SK-N-SH (cell line): ENCODE results near the gene POLR3C. TPM values are rescaled to one million over a fixed set of nuclear protein-coding genes. Genes with fewer than 3 reads are reported as not detected.

Source experiments
- CTCF ChIA-PET: fragments of 300-600, 350-600 bp; formaldehyde crosslinking; extraction: SDS; loops from one replicate; lab custom pipeline; 2021; lab: Yijun Ruan, JAX
- POLR2A ChIA-PET: fragments of 350-600 bp; sonication (Branson Sonifier 250); formaldehyde crosslinking; extraction: SDS; loops from one replicate; lab custom pipeline; 2020; ENCODE audit warnings: antibody characterized with exemption, inconsistent platforms; lab: Yijun Ruan, JAX
- DNase-seq: peaks from one replicate; pipeline ENCODE4 v3.0.0; 2012
- H2AFZ ChIP-seq: fragments of 200-600 bp; sonication (generic); 2 replicates; pipeline ENCODE4 v1.8.1; 2016; ENCODE audit warnings: antibody characterized with exemption, mild to moderate bottlenecking, low read depth
- H3F3A ChIP-seq: fragments of 200-600 bp; sonication (generic); replicated peaks from 2 replicates; pipeline ENCODE3; 2016; ENCODE audit warnings: antibody characterized with exemption, mild to moderate bottlenecking; ENCODE audit not compliant: insufficient read depth
- H3K27ac ChIP-seq, 2 experiments: fragments of 200-500 bp in 1 of 2; fragments of 200-600 bp in 1 of 2; sonication (Bioruptor generic) in 1 of 2; sonication (generic), shearing (Covaris generic) in 1 of 2; 2 replicates each; pipeline versions ENCODE4 v1.5.1 to v1.6.1; 2014 to 2016; ENCODE audit warnings: low read depth in 2 of 2, inconsistent platforms in 1 of 2, low read length in 1 of 2, mild to moderate bottlenecking in 1 of 2, mixed read lengths in 1 of 2
- H3K27me3 ChIP-seq: fragments of 200-600 bp; sonication (generic), shearing (Covaris generic); 2 replicates; pipeline ENCODE4 v1.6.1; 2016; ENCODE audit warnings: mixed run types; ENCODE audit not compliant: insufficient read depth
- H3K36me3 ChIP-seq, 2 experiments: fragments of 200-500 bp in 1 of 2; fragments of 200-600 bp in 1 of 2; sonication (Bioruptor generic) in 1 of 2; sonication (generic) in 1 of 2; replicated peaks in 1 of 2; 2 replicates each; pipeline versions ENCODE3 to v1.5.1; 2014 to 2016; ENCODE audit warnings: low read length in 1 of 2, mild to moderate bottlenecking in 1 of 2; ENCODE audit not compliant: insufficient read depth in 2 of 2, control insufficient read depth in 1 of 2
- H3K4me1 ChIP-seq, 2 experiments: fragments of 200-500 bp in 1 of 2; fragments of 200-600 bp in 1 of 2; sonication (Bioruptor generic) in 1 of 2; sonication (generic), shearing (Covaris generic) in 1 of 2; 2 replicates each; pipeline versions ENCODE4 v1.5.1 to v1.6.1; 2014 to 2016; ENCODE audit warnings: low read depth in 1 of 2, low read length in 1 of 2, mixed run types in 1 of 2; ENCODE audit not compliant: insufficient read depth in 2 of 2, control insufficient read depth in 1 of 2
- H3K4me2 ChIP-seq: fragments of 200-600 bp; sonication (generic), shearing (Covaris generic); 2 replicates; pipeline ENCODE4 v1.6.1; 2017; ENCODE audit warnings: mixed run types
- H3K4me3 ChIP-seq, 2 experiments: fragments of 200-500 bp in 1 of 2; fragments of 200-600 bp in 1 of 2; sonication (Bioruptor generic) in 1 of 2; sonication (generic), shearing (Covaris generic) in 1 of 2; 2 replicates each; pipeline versions ENCODE4 v1.5.1 to v1.8.1; 2014 to 2016; ENCODE audit warnings: low read depth in 2 of 2, inconsistent platforms in 1 of 2, low read length in 1 of 2, mild to moderate bottlenecking in 1 of 2, mixed read lengths in 1 of 2, moderate library complexity in 1 of 2
- H3K79me2 ChIP-seq: fragments of 200-600 bp; sonication (generic); 2 replicates; pipeline ENCODE4 v1.8.1; 2017; ENCODE audit warnings: mild to moderate bottlenecking; ENCODE audit not compliant: insufficient read depth
- H3K9ac ChIP-seq: fragments of 200-600 bp; sonication (generic); 2 replicates; pipeline ENCODE4 v1.6.1; 2017; ENCODE audit warnings: mixed run types
- H3K9me2 ChIP-seq: fragments of 200-600 bp; sonication (generic); 2 replicates; pipeline ENCODE4 v1.6.1; 2017; ENCODE audit warnings: mixed run types
- H3K9me3 ChIP-seq: fragments of 200-600 bp; sonication (generic); 2 replicates; pipeline ENCODE4 v1.6.1; 2017; ENCODE audit warnings: mixed run types, mild to moderate bottlenecking, moderate library complexity
- H4K20me1 ChIP-seq: fragments of 200-600 bp; sonication (generic); 2 replicates; pipeline ENCODE4 v1.6.1; 2017; ENCODE audit warnings: mild to moderate bottlenecking, mixed run types; ENCODE audit not compliant: insufficient read depth
- CHD2 ChIP-seq: fragments of 150-350 bp; IDR thresholded peaks from 2 replicates; pipeline ENCODE4 v1.6.1; 2018; ENCODE audit warnings: low read length; ENCODE audit not compliant: partially characterized antibody
- ELF1 ChIP-seq: IDR thresholded peaks from 2 replicates; pipeline ENCODE4 v1.4.0; 2012
- EZH2phosphoT487 ChIP-seq: fragments of 200-600 bp; sonication (generic); IDR thresholded peaks from 2 replicates; pipeline ENCODE4 v1.6.1; 2017; ENCODE audit warnings: low read depth, mixed run types, mild to moderate bottlenecking, antibody characterized with exemption, moderate library complexity, borderline replicate concordance
- FOSL2 ChIP-seq: IDR thresholded peaks from 2 replicates; pipeline ENCODE4 v1.4.0; 2012; ENCODE audit warnings: low read depth, mild to moderate bottlenecking, moderate library complexity, borderline replicate concordance
- FOXJ3 ChIP-seq: sonication (generic); formaldehyde crosslinking; IDR thresholded peaks from 2 replicates; pipeline ENCODE4 v1.5.1; 2020; ENCODE audit warnings: mild to moderate bottlenecking, missing genetic modification reagents
- FOXM1 ChIP-seq: IDR thresholded peaks from 2 replicates; pipeline ENCODE4 v1.4.0; 2012; ENCODE audit warnings: low read depth, mild to moderate bottlenecking
- JUND ChIP-seq: IDR thresholded peaks from 2 replicates; pipeline ENCODE4 v1.4.0; 2012
- MEF2A ChIP-seq: IDR thresholded peaks from 2 replicates; pipeline ENCODE4 v1.4.0; 2012; ENCODE audit warnings: low read depth, borderline replicate concordance
- MXI1 ChIP-seq: IDR thresholded peaks from 2 replicates; pipeline ENCODE4 v1.6.1; 2012; ENCODE audit warnings: mild to moderate bottlenecking, low read depth, low read length, improper control_type of control experiment
- NFIC ChIP-seq: IDR thresholded peaks from 2 replicates; pipeline ENCODE4 v1.4.0; 2012; ENCODE audit warnings: borderline replicate concordance
- POLR2AphosphoS5 ChIP-seq: IDR thresholded peaks from 2 replicates; pipeline ENCODE4 v1.6.1; 2012; ENCODE audit warnings: low read depth, low read length
- RAD21 ChIP-seq: IDR thresholded peaks from 2 replicates; pipeline ENCODE4 v1.6.1; 2012; ENCODE audit warnings: mild to moderate bottlenecking, low read length
- RXRA ChIP-seq: IDR thresholded peaks from 2 replicates; pipeline ENCODE4 v1.4.0; 2012; ENCODE audit warnings: low read depth, mild to moderate bottlenecking, borderline replicate concordance
- SIN3A ChIP-seq: IDR thresholded peaks from 2 replicates; pipeline ENCODE4 v1.6.1; 2012; ENCODE audit warnings: low read depth, mild to moderate bottlenecking, low read length, moderate library complexity, borderline replicate concordance
- SMC3 ChIP-seq: IDR thresholded peaks from 2 replicates; pipeline ENCODE4 v1.6.1; 2012; ENCODE audit warnings: low read depth, low read length, improper control_type of control experiment
- TAF1 ChIP-seq: IDR thresholded peaks from 2 replicates; pipeline ENCODE4 v1.6.1; 2012; ENCODE audit warnings: low read depth, mild to moderate bottlenecking, low read length, moderate library complexity, borderline replicate concordance
- TCF12 ChIP-seq: IDR thresholded peaks from 2 replicates; pipeline ENCODE4 v1.4.0; 2012
- TEAD4 ChIP-seq: IDR thresholded peaks from 2 replicates; pipeline ENCODE4 v1.4.0; 2012; ENCODE audit warnings: mild to moderate bottlenecking, borderline replicate concordance; ENCODE audit not compliant: insufficient read depth
- YY1 ChIP-seq: IDR thresholded peaks from 2 replicates; pipeline ENCODE4 v1.4.0; 2012; ENCODE audit warnings: low read depth, mild to moderate bottlenecking
- WGBS: methylation state at CpG from one replicate; pipeline ENCODE4 v1.1.6; 2017; ENCODE audit warnings: low lambda C conversion rate; 5-methylcytosine and 5-hydroxymethylcytosine counted together
- polyA plus RNA-seq, 3 experiments: library from polyadenylated mRNA; depleted of rRNA; stranded (reverse); fragments of >200 nt; gene quantifications; 2 replicates each; pipeline ENCODE4 v1.2.3, GENCODE V29; 2012
- TF ChIP-seq, protein P1 (sequence below): IDR thresholded peaks from 2 replicates; pipeline ENCODE4; 2012
- TF ChIP-seq, protein P2 (sequence below): fragments of 200-600 bp; sonication (generic); IDR thresholded peaks from 2 replicates; pipeline ENCODE4 v1.6.1; 2017; ENCODE audit warnings: antibody characterized with exemption, mild to moderate bottlenecking, moderate library complexity
- TF ChIP-seq, protein P3 (sequence below): IDR thresholded peaks from 2 replicates; pipeline ENCODE4 v1.4.0; 2012; ENCODE audit warnings: low read depth, borderline replicate concordance
- TF ChIP-seq, protein P4 (sequence below): fragments of 150-350 bp; IDR thresholded peaks from 2 replicates; pipeline ENCODE4 v1.6.1; 2017; ENCODE audit warnings: antibody characterized with exemption, low read length, low read depth, borderline replicate concordance
- TF ChIP-seq, protein P5 (sequence below): fragments of 150-350 bp; IDR thresholded peaks from 2 replicates; pipeline ENCODE4 v1.6.1; 2016; ENCODE audit warnings: mild to moderate bottlenecking, low read depth, low read length

Gene POLR3C, protein sequence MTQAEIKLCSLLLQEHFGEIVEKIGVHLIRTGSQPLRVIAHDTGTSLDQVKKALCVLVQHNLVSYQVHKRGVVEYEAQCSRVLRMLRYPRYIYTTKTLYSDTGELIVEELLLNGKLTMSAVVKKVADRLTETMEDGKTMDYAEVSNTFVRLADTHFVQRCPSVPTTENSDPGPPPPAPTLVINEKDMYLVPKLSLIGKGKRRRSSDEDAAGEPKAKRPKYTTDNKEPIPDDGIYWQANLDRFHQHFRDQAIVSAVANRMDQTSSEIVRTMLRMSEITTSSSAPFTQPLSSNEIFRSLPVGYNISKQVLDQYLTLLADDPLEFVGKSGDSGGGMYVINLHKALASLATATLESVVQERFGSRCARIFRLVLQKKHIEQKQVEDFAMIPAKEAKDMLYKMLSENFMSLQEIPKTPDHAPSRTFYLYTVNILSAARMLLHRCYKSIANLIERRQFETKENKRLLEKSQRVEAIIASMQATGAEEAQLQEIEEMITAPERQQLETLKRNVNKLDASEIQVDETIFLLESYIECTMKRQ
- 34.1 and 40.9 TPM in 2 replicates for polyA plus RNA-seq (2012; rRNA removed)
- 32.1 and 36.1 TPM in 2 replicates for polyA plus RNA-seq (2012; cell fraction: cytosol; rRNA removed)
- 51.9 and 53.9 TPM in 2 replicates for polyA plus RNA-seq (2012; cell fraction: nucleus; rRNA removed)

DNA sequence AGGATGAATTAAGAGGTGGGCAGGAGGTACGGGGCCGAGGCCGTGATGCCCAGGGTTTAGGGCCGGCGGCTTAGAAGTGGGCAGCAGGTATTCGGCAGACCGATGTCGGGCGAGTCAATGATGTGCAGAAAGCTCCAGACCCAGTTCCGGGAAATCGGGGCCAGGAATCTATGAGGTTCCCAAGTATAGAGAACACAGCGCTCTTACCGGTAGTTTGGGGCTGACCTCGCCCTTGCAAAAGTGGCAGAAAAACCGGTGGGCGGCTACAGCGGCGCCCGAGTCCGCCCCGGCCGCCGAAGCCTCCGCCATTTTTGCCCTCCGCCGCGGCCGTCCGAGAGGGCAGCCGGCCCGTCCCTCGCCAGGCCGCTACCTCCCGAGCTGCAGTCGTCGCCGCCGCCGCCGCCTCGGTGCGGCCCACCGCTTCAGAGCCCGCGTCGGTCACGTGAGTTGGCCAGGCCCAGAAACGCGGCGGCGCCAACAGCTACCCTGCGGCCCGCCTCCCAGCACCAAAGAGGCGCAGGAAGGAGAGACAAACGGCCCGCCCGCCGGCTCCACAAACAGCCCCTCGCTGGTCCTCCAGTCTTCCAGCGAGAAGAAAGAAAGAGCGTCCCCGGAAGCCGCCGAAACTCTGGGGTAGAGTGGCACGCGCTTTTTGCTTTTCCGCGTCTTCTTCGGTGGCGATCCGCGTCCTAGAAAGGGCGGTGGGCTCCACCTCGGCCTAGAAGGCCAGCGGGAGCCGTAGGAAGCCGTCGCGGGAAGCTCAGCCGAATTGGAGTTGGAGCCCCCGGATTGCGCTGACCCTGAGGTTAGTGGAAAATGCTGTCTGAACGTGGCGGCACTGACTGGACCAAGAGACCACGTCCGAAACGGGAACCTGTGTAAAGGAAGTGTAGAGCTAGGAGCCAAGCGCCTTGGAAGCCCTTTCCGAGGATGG lies at the start of gene POLR3C, which contains the start of gene RNF115:
POLR3C (plus strand) TSS at position 636 of the 934 bp plus-strand sequence. CDS start 1,577 bp downstream, outside the sequence.
RNF115 (minus strand) TSS at position 531 of the 934 bp plus-strand sequence; CDS start at position 309, 222 bp downstream.
- CTCF ChIA-PET: interaction anchor here (0.6 to 10.4 kb wide), 3 partner anchors 22 to 69 kb away, joined by 3 to 121 read pairs (median 3); partner anchors contain the start of gene NUDT17
- Histone ChIP-seq H3K4me3 (peak within 1 kb of the TSS; percentile 90 to 99), H3K9me3 (no peaks in the 10 kb centered on the region)
- peak; percentile 24; the same call in 1 of the 2 replicates for TF ChIP-seq JUND
- TF ChIP-seq, protein P1, sequence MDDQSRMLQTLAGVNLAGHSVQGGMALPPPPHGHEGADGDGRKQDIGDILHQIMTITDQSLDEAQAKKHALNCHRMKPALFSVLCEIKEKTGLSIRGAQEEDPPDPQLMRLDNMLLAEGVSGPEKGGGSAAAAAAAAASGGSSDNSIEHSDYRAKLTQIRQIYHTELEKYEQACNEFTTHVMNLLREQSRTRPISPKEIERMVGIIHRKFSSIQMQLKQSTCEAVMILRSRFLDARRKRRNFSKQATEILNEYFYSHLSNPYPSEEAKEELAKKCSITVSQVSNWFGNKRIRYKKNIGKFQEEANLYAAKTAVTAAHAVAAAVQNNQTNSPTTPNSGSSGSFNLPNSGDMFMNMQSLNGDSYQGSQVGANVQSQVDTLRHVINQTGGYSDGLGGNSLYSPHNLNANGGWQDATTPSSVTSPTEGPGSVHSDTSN: no peak
- TF ChIP-seq SMC3: peak; percentile 8; the same call in 1 of the 2 replicates
- TF ChIP-seq FOXJ3 (CRISPR knock-in tag): no peak
- TF ChIP-seq, protein P2, sequence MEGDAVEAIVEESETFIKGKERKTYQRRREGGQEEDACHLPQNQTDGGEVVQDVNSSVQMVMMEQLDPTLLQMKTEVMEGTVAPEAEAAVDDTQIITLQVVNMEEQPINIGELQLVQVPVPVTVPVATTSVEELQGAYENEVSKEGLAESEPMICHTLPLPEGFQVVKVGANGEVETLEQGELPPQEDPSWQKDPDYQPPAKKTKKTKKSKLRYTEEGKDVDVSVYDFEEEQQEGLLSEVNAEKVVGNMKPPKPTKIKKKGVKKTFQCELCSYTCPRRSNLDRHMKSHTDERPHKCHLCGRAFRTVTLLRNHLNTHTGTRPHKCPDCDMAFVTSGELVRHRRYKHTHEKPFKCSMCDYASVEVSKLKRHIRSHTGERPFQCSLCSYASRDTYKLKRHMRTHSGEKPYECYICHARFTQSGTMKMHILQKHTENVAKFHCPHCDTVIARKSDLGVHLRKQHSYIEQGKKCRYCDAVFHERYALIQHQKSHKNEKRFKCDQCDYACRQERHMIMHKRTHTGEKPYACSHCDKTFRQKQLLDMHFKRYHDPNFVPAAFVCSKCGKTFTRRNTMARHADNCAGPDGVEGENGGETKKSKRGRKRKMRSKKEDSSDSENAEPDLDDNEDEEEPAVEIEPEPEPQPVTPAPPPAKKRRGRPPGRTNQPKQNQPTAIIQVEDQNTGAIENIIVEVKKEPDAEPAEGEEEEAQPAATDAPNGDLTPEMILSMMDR: no peak
- no peak for TF ChIP-seq EZH2phosphoT487
- TF ChIP-seq RXRA: no peak
- TF ChIP-seq MEF2A: no peak
- TF ChIP-seq NFIC: no peak; the same call in 1 of the 2 replicates
- peak; percentile 94 for TF ChIP-seq TAF1
- TF ChIP-seq SIN3A: peak; percentile 90; the same call in 1 of the 2 replicates
- TF ChIP-seq CHD2: no peak
- TF ChIP-seq, protein P3, sequence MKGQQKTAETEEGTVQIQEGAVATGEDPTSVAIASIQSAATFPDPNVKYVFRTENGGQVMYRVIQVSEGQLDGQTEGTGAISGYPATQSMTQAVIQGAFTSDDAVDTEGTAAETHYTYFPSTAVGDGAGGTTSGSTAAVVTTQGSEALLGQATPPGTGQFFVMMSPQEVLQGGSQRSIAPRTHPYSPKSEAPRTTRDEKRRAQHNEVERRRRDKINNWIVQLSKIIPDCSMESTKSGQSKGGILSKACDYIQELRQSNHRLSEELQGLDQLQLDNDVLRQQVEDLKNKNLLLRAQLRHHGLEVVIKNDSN: peak; percentile 91
- no peak for TF ChIP-seq FOXM1
- no peak for TF ChIP-seq FOSL2
- peak; percentile 72 for TF ChIP-seq YY1
- TF ChIP-seq MXI1: peak; percentile 96
- 0 out of 2 replicates have a peak, but pooled peaks have one; percentile 11 for TF ChIP-seq TEAD4
- TF ChIP-seq TCF12: peak; percentile 38; the same call in 1 of the 2 replicates
- TF ChIP-seq, protein P4, sequence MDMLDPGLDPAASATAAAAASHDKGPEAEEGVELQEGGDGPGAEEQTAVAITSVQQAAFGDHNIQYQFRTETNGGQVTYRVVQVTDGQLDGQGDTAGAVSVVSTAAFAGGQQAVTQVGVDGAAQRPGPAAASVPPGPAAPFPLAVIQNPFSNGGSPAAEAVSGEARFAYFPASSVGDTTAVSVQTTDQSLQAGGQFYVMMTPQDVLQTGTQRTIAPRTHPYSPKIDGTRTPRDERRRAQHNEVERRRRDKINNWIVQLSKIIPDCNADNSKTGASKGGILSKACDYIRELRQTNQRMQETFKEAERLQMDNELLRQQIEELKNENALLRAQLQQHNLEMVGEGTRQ: peak; percentile 42; the same call in 1 of the 2 replicates
- TF ChIP-seq, protein P5, sequence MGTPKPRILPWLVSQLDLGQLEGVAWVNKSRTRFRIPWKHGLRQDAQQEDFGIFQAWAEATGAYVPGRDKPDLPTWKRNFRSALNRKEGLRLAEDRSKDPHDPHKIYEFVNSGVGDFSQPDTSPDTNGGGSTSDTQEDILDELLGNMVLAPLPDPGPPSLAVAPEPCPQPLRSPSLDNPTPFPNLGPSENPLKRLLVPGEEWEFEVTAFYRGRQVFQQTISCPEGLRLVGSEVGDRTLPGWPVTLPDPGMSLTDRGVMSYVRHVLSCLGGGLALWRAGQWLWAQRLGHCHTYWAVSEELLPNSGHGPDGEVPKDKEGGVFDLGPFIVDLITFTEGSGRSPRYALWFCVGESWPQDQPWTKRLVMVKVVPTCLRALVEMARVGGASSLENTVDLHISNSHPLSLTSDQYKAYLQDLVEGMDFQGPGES: no peak
- peak; percentile 84 for TF ChIP-seq ELF1
- TF ChIP-seq RAD21: no peak
- peak; percentile 86 for TF ChIP-seq POLR2AphosphoS5

More for the DNA sequence above, at the start of gene POLR3C, which contains the start of gene RNF115:
- Histone ChIP-seq H3F3A (peaks cover 17% of the 10 kb centered on the region), H3K4me2 (peak within 1 kb of the TSS; percentile 74), H3K36me3 (peaks cover 23 to 30% of the 10 kb centered on the region in 2 experiments), H3K4me1 (peaks cover 0 to 12% of the 10 kb centered on the region in 2 experiments; a peak in 2 of 4 replicates), H2AFZ (peak within 1 kb of the TSS; percentile 90), H3K27ac (peak within 1 kb of the TSS; percentile 92 to 98), H3K27me3 (no peaks in the 10 kb centered on the region), H3K79me2 (peaks cover 60% of the 10 kb centered on the region), H4K20me1 (no peaks in the 10 kb centered on the region), H3K9me2 (no peaks in the 10 kb centered on the region), H3K9ac (peak within 1 kb of the TSS; percentile 87)
- POLR2A ChIA-PET: interaction anchor here (0.6 to 1.4 kb wide), 5 partner anchors 22 to 104 kb away, joined by 3 to 12 read pairs (median 3); partner anchors contain the start of genes NUDT17, PIAS3 and RBM8A
- WGBS: 5% methylated on average over 37 of the region's 89 CpGs
- peak; percentile 91 for DNase-seq
